GM12891 (cell line): Measurements from ENCODE around the gene CTDP1.

ENCODE experiments used
- POLR2A ChIP-seq: IDR thresholded peaks from 2 replicates; pipeline ENCODE4 v1.6.1; 2011; ENCODE audit warnings: low read depth, low read length, control low read depth
- POLR2AphosphoS5 ChIP-seq: IDR thresholded peaks from 2 replicates; pipeline ENCODE4 v1.6.1; 2011; ENCODE audit warnings: low read depth, low read length, control low read depth
- SPI1 ChIP-seq: IDR thresholded peaks from 2 replicates; pipeline ENCODE4 v1.6.1; 2011; ENCODE audit warnings: low read depth, low read length, control low read depth

- peak; percentile 49 for TF ChIP-seq SPI1
- TF ChIP-seq POLR2AphosphoS5: no peak
- TF ChIP-seq POLR2A: no peak
Observed at GRCh38 chr18:79682894-79683625, 3.5 kb downstream of the CTDP1 start.
